Activated T-cell treated with anti-CD3 and anti-CD28 coated beads, Interleukin-2, amount 50 U/mL, for 24 hours (primary cell): ENCODE results near the gene FRMD8.

Experiments used
- DNase-seq: peaks from one replicate; pipeline ENCODE4 v3.0.0-alpha.2; 2020
- H3K27ac Mint-ChIP-seq: 2 replicates; pipeline ENCODE4 v1.8.0; 2020; ENCODE audit warnings: mild to moderate bottlenecking, mixed read lengths
- H3K27me3 Mint-ChIP-seq: 2 replicates; pipeline ENCODE4 v1.8.0; 2020; ENCODE audit warnings: mixed read lengths
- H3K36me3 Mint-ChIP-seq: 2 replicates; pipeline ENCODE4 v1.8.0; 2020; ENCODE audit warnings: low read depth, mixed read lengths
- H3K4me1 Mint-ChIP-seq: 2 replicates; pipeline ENCODE4 v1.8.0; 2020; ENCODE audit warnings: low read depth, mixed read lengths
- H3K4me3 Mint-ChIP-seq: 2 replicates; pipeline ENCODE4 v1.8.0; 2020; ENCODE audit warnings: mild to moderate bottlenecking, moderate library complexity, mixed read lengths
- H3K9me3 Mint-ChIP-seq: 2 replicates; pipeline ENCODE4 v1.8.0; 2020; ENCODE audit warnings: mixed read lengths

Gene FRMD8

GRCh38 chr11:65435981-65436411 is 49.6 kb downstream of the FRMD8 start:
- DNase-seq = no peak
- Mint-ChIP-seq H3K9me3 (no peaks in the 10 kb centered on the region), H3K4me1 (peaks cover 88% of the 10 kb centered on the region), H3K27ac (peak overlapping the region; percentile 84), H3K4me3 (peak overlapping the region; percentile 3), H3K36me3 (peaks cover 90% of the 10 kb centered on the region), H3K27me3 (no peaks in the 10 kb centered on the region)

GRCh38 chr11:65436412-65437032 is 50.1 kb downstream of the FRMD8 start:
- H3K9me3 Mint-ChIP-seq = no peaks in the 10 kb centered on the region
- peak overlapping the region; percentile 84 for H3K27ac Mint-ChIP-seq
- no peak overlapping the region for H3K4me3 Mint-ChIP-seq
- no peak for DNase-seq
- H3K36me3 Mint-ChIP-seq = peaks cover 91% of the 10 kb centered on the region
- H3K4me1 Mint-ChIP-seq = peaks cover 89% of the 10 kb centered on the region
- no peaks in the 10 kb centered on the region for H3K27me3 Mint-ChIP-seq

- no peaks in the 10 kb centered on the region for H3K9me3 Mint-ChIP-seq
- DNase-seq = no peak
- peaks cover 91% of the 10 kb centered on the region for H3K36me3 Mint-ChIP-seq
- no peak overlapping the region for H3K4me3 Mint-ChIP-seq
- H3K4me1 Mint-ChIP-seq = peaks cover 89% of the 10 kb centered on the region
- H3K27me3 Mint-ChIP-seq = no peaks in the 10 kb centered on the region
- peak overlapping the region; percentile 45 for H3K27ac Mint-ChIP-seq
Measured at GRCh38 chr11:65437436-65438227, 51.2 kb downstream of the FRMD8 start.

- no peaks in the 10 kb centered on the region for H3K9me3 Mint-ChIP-seq
- peak overlapping the region; percentile 93 for H3K27ac Mint-ChIP-seq
- peaks cover 88% of the 10 kb centered on the region for H3K4me1 Mint-ChIP-seq
- DNase-seq = no peak
- peaks cover 91% of the 10 kb centered on the region for H3K36me3 Mint-ChIP-seq
- H3K4me3 Mint-ChIP-seq = peak overlapping the region; percentile 30
- no peaks in the 10 kb centered on the region for H3K27me3 Mint-ChIP-seq
Measured at GRCh38 chr11:65438257-65439151, 52.1 kb downstream of the FRMD8 start.

- H3K9me3 Mint-ChIP-seq = no peaks in the 10 kb centered on the region
- DNase-seq = no peak
- H3K4me3 Mint-ChIP-seq = peak overlapping the region; percentile 32
Measured at GRCh38 chr11:65439331-65440181, 53.1 kb downstream of the FRMD8 start.

GRCh38 chr11:65440831-65441499 is 54.5 kb downstream of the FRMD8 start:
- H3K9me3 Mint-ChIP-seq = no peaks in the 10 kb centered on the region
- H3K4me1 Mint-ChIP-seq = peaks cover 71% of the 10 kb centered on the region
- H3K27ac Mint-ChIP-seq = peak overlapping the region; percentile 93
- peak overlapping the region; percentile 30 for H3K4me3 Mint-ChIP-seq
- peaks cover 82% of the 10 kb centered on the region for H3K36me3 Mint-ChIP-seq
- no peaks in the 10 kb centered on the region for H3K27me3 Mint-ChIP-seq
- DNase-seq = no peak

More at GRCh38 chr11:65439331-65440181, 53.1 kb downstream of the FRMD8 start:
- Mint-ChIP-seq H3K27ac (peak overlapping the region; percentile 93), H3K27me3 (no peaks in the 10 kb centered on the region), H3K36me3 (peaks cover 90% of the 10 kb centered on the region), H3K4me1 (peaks cover 85% of the 10 kb centered on the region)

- H3K4me1 Mint-ChIP-seq = peaks cover 55% of the 10 kb centered on the region
- no peak overlapping the region for H3K4me3 Mint-ChIP-seq
- no peaks in the 10 kb centered on the region for H3K27me3 Mint-ChIP-seq
- peaks cover 69% of the 10 kb centered on the region for H3K36me3 Mint-ChIP-seq
- DNase-seq = no peak
- H3K9me3 Mint-ChIP-seq = no peaks in the 10 kb centered on the region
- H3K27ac Mint-ChIP-seq = peak overlapping the region; percentile 58
Measured at GRCh38 chr11:65442842-65443331, 56.5 kb downstream of the FRMD8 start.

- H3K9me3 Mint-ChIP-seq = no peaks in the 10 kb centered on the region
- no peak for DNase-seq
- peaks cover 55% of the 10 kb centered on the region for H3K36me3 Mint-ChIP-seq
- peak overlapping the region; percentile 57 for H3K27ac Mint-ChIP-seq
- no peaks in the 10 kb centered on the region for H3K27me3 Mint-ChIP-seq
- no peak overlapping the region for H3K4me3 Mint-ChIP-seq
- H3K4me1 Mint-ChIP-seq = peaks cover 48% of the 10 kb centered on the region
Measured at GRCh38 chr11:65444314-65445051, 58.0 kb downstream of the FRMD8 start.

GRCh38 chr11:65445101-65445603 is 58.7 kb downstream of the FRMD8 start:
- H3K4me1 Mint-ChIP-seq = peaks cover 42% of the 10 kb centered on the region
- DNase-seq = no peak

GRCh38 chr11:65445604-65446445 is 59.4 kb downstream of the FRMD8 start:
- DNase-seq = no peak
- H3K4me3 Mint-ChIP-seq = no peak overlapping the region

More at GRCh38 chr11:65445101-65445603, 58.7 kb downstream of the FRMD8 start:
- Mint-ChIP-seq H3K4me3 (no peak overlapping the region), H3K9me3 (no peaks in the 10 kb centered on the region), H3K27me3 (no peaks in the 10 kb centered on the region), H3K36me3 (peaks cover 48% of the 10 kb centered on the region), H3K27ac (peak overlapping the region; percentile 57)

GRCh38 chr11:65446446-65447277 is 60.2 kb downstream of the FRMD8 start:
- DNase-seq = no peak
- Mint-ChIP-seq H3K27me3 (no peaks in the 10 kb centered on the region), H3K4me3 (no peak overlapping the region), H3K9me3 (no peaks in the 10 kb centered on the region), H3K27ac (peak overlapping the region; percentile 73), H3K36me3 (peaks cover 37% of the 10 kb centered on the region), H3K4me1 (peaks cover 28% of the 10 kb centered on the region)

More at GRCh38 chr11:65445604-65446445, 59.4 kb downstream of the FRMD8 start:
- peak overlapping the region; percentile 73 for H3K27ac Mint-ChIP-seq
- H3K36me3 Mint-ChIP-seq = peaks cover 44% of the 10 kb centered on the region
- peaks cover 35% of the 10 kb centered on the region for H3K4me1 Mint-ChIP-seq
- H3K27me3 Mint-ChIP-seq = no peaks in the 10 kb centered on the region
- H3K9me3 Mint-ChIP-seq = no peaks in the 10 kb centered on the region
